Erythroblast (primary cell): ENCODE measurements around the gene NCOA4.

Experiments
- GATA1 ChIP-seq: IDR thresholded peaks from 2 replicates; pipeline ENCODE4 v1.6.1; 2011; ENCODE audit warnings: low read depth, mild to moderate bottlenecking, control low read depth, low read length, moderate library complexity
- POLR2A ChIP-seq: IDR thresholded peaks from 2 replicates; pipeline ENCODE4 v1.6.1; 2011; ENCODE audit warnings: mild to moderate bottlenecking, low read length

- no peak for TF ChIP-seq POLR2A
- no peak for TF ChIP-seq GATA1
Measured at GRCh38 chr10:46077141-46077554, 46.7 kb upstream of the NCOA4 start.
